ENCODE results near the gene CALML6.
"Not testable (repeated sequence)": the region's sequence is repeated elsewhere in the genome, so short reads cannot be mapped to it uniquely, and the experiment has no call there.

Gene CALML6

GRCh38 chr1:1926886-1927660 lies 12.0 kb downstream of the CALML6 start:
- DNase-seq = no peak

GRCh38 chr1:1927751-1928150 lies 12.7 kb downstream of the CALML6 start:
- DNase-seq = no peak

- no peak for DNase-seq
Measured at GRCh38 chr1:1928231-1929101, 13.4 kb downstream of the CALML6 start.

GRCh38 chr1:1929102-1929638 lies 14.1 kb downstream of the CALML6 start:
- no peak for DNase-seq

- DNase-seq = no peak
Measured at GRCh38 chr1:1929639-1930545, 14.8 kb downstream of the CALML6 start.

GRCh38 chr1:1934848-1935247 lies 19.8 kb downstream of the CALML6 start:
- DNase-seq = not testable (repeated sequence)

GRCh38 chr1:1937061-1937460 lies 22.0 kb downstream of the CALML6 start:
- no peak for DNase-seq

- no peak for DNase-seq
Measured at GRCh38 chr1:1937549-1938275, 22.7 kb downstream of the CALML6 start.

GRCh38 chr1:1938276-1938573 lies 23.2 kb downstream of the CALML6 start:
- no peak for DNase-seq

GRCh38 chr1:1938613-1939295 lies 23.7 kb downstream of the CALML6 start:
- DNase-seq = no peak

- no peak for DNase-seq
Measured at GRCh38 chr1:1939296-1940122, 24.4 kb downstream of the CALML6 start.

GRCh38 chr1:1940123-1940425 lies 25.0 kb downstream of the CALML6 start:
- no peak for DNase-seq

GRCh38 chr1:1941211-1941841 lies 26.3 kb downstream of the CALML6 start:
- no peak for DNase-seq

- DNase-seq = no peak
Measured at GRCh38 chr1:1941868-1942752, 27.1 kb downstream of the CALML6 start.

GRCh38 chr1:1942753-1943656 lies 27.9 kb downstream of the CALML6 start:
- DNase-seq = no peak

- DNase-seq = peak; percentile 43
Measured at GRCh38 chr1:1943834-1944570, 28.9 kb downstream of the CALML6 start.

GRCh38 chr1:1945782-1946393 lies 30.8 kb downstream of the CALML6 start:
- DNase-seq = no peak
